ENCODE results near the gene RUSC1.

RUSC1 gene

GRCh38 chr1:155294520-155295182, 26.0 kb upstream of the RUSC1 start:
- no peak overlapping the region for H3K14ac ChIP-seq (ENCODE audit: low read length)
- no peak overlapping the region for H3K9ac ChIP-seq (ENCODE audit: low read length)
- H3K4me1 ChIP-seq (ENCODE audit: control insufficient read depth in 1 of 2, insufficient read depth in 2 of 2, low read length in 2 of 2), result no peaks in the 10 kb centered on the region
- H3K27me3 ChIP-seq (ENCODE audit: insufficient read depth, low read length), result peaks cover 14% of the 10 kb centered on the region
- H3K4me2 ChIP-seq (ENCODE audit: low read length), result no peak overlapping the region
- no peak overlapping the region for H3K4ac ChIP-seq (ENCODE audit: low read depth, low read length)
- H2BK12ac ChIP-seq (ENCODE audit: low read length), result no peak overlapping the region
- no peak overlapping the region for H3K23ac ChIP-seq (ENCODE audit: low read length)
- no CpG with 5 or more reads among the region's 46 CpGs for WGBS (ENCODE audit: extremely low coverage, insufficient coverage, insufficient read length)
- H2BK5ac ChIP-seq (ENCODE audit: low read depth, low read length, poor library complexity), result no peak overlapping the region
- no peak overlapping the region for H3K4me3 ChIP-seq (ENCODE audit: low read depth, low read length)
- H4K8ac ChIP-seq (ENCODE audit: low read depth, low read length), result no peak overlapping the region
- no peak overlapping the region for H2BK120ac ChIP-seq (ENCODE audit: insufficient read depth, low read length, poor library complexity)
- no peak overlapping the region for H2AFZ ChIP-seq (ENCODE audit: insufficient read depth, low read length, poor library complexity)
- H2AK5ac ChIP-seq (ENCODE audit: low read length), result no peak overlapping the region
- no peak overlapping the region for H4K12ac ChIP-seq (ENCODE audit: low read depth, low read length)
- peaks cover 2% of the 10 kb centered on the region for H3K9me3 ChIP-seq (ENCODE audit: insufficient read depth, low read depth, low read length)
- no peak overlapping the region for H3K27ac ChIP-seq (ENCODE audit: low read depth, low read length)
- H4K91ac ChIP-seq (ENCODE audit: low read depth, low read length), result no peak overlapping the region
- no peak overlapping the region for H3K18ac ChIP-seq (ENCODE audit: low read length)
- no peaks in the 10 kb centered on the region for H3K79me2 ChIP-seq (ENCODE audit: control insufficient read depth, insufficient read depth, low read length, poor library complexity)
- DNase-seq, result no peak
- H3K36me3 ChIP-seq (ENCODE audit: control insufficient read depth in 1 of 2, insufficient read depth in 2 of 2, low read length in 2 of 2), result no peaks in the 10 kb centered on the region
- H3K79me1 ChIP-seq (ENCODE audit: low read length), result no peaks in the 10 kb centered on the region

GRCh38 chr1:155295183-155295941, 25.3 kb upstream of the RUSC1 start:
- Histone ChIP-seq H4K12ac (ENCODE audit: low read depth, low read length) (no peak overlapping the region), H3K18ac (ENCODE audit: low read length) (no peak overlapping the region), H2BK5ac (ENCODE audit: low read depth, low read length, poor library complexity) (no peak overlapping the region), H2BK12ac (ENCODE audit: low read length) (no peak overlapping the region), H3K23ac (ENCODE audit: low read length) (no peak overlapping the region), H2BK120ac (ENCODE audit: insufficient read depth, low read length, poor library complexity) (no peak overlapping the region), H3K27ac (ENCODE audit: low read depth, low read length) (no peak overlapping the region), H3K9ac (ENCODE audit: low read length) (no peak overlapping the region), H3K36me3 (ENCODE audit: control insufficient read depth in 1 of 2, insufficient read depth in 2 of 2, low read length in 2 of 2) (no peaks in the 10 kb centered on the region), H2AK5ac (ENCODE audit: low read length) (no peak overlapping the region), H3K14ac (ENCODE audit: low read length) (no peak overlapping the region), H3K9me3 (ENCODE audit: insufficient read depth, low read depth, low read length) (peaks cover 2% of the 10 kb centered on the region), H2AFZ (ENCODE audit: insufficient read depth, low read length, poor library complexity) (no peak overlapping the region), H3K4me1 (ENCODE audit: control insufficient read depth in 1 of 2, insufficient read depth in 2 of 2, low read length in 2 of 2) (no peaks in the 10 kb centered on the region), H3K27me3 (ENCODE audit: insufficient read depth, low read length) (peaks cover 14% of the 10 kb centered on the region), H3K4ac (ENCODE audit: low read depth, low read length) (no peak overlapping the region), H3K79me1 (ENCODE audit: low read length) (no peaks in the 10 kb centered on the region), H4K8ac (ENCODE audit: low read depth, low read length) (no peak overlapping the region), H3K4me2 (ENCODE audit: low read length) (no peak overlapping the region), H3K4me3 (ENCODE audit: low read depth, low read length) (no peak overlapping the region), H4K91ac (ENCODE audit: low read depth, low read length) (no peak overlapping the region), H3K79me2 (ENCODE audit: control insufficient read depth, insufficient read depth, low read length, poor library complexity) (no peaks in the 10 kb centered on the region)
- no peak for DNase-seq
- no CpG with 5 or more reads among the region's 47 CpGs for WGBS (ENCODE audit: extremely low coverage, insufficient coverage, insufficient read length)

- Histone ChIP-seq H3K79me1 (ENCODE audit: low read length) (no peaks in the 10 kb centered on the region), H3K4ac (ENCODE audit: low read depth, low read length) (no peak overlapping the region), H2BK120ac (ENCODE audit: insufficient read depth, low read length, poor library complexity) (no peak overlapping the region), H3K79me2 (ENCODE audit: control insufficient read depth, insufficient read depth, low read length, poor library complexity) (no peaks in the 10 kb centered on the region), H3K18ac (ENCODE audit: low read length) (no peak overlapping the region), H3K14ac (ENCODE audit: low read length) (no peak overlapping the region), H4K8ac (ENCODE audit: low read depth, low read length) (no peak overlapping the region), H3K36me3 (ENCODE audit: control insufficient read depth in 1 of 2, insufficient read depth in 2 of 2, low read length in 2 of 2) (no peaks in the 10 kb centered on the region), H3K27ac (ENCODE audit: low read depth, low read length) (no peak overlapping the region), H3K9me3 (ENCODE audit: insufficient read depth, low read depth, low read length) (peaks cover 2% of the 10 kb centered on the region), H3K23ac (ENCODE audit: low read length) (no peak overlapping the region), H2BK5ac (ENCODE audit: low read depth, low read length, poor library complexity) (no peak overlapping the region), H4K12ac (ENCODE audit: low read depth, low read length) (no peak overlapping the region), H3K27me3 (ENCODE audit: insufficient read depth, low read length) (peaks cover 14% of the 10 kb centered on the region), H4K91ac (ENCODE audit: low read depth, low read length) (no peak overlapping the region), H3K9ac (ENCODE audit: low read length) (no peak overlapping the region), H2AK5ac (ENCODE audit: low read length) (no peak overlapping the region), H2AFZ (ENCODE audit: insufficient read depth, low read length, poor library complexity) (no peak overlapping the region), H3K4me1 (ENCODE audit: control insufficient read depth in 1 of 2, insufficient read depth in 2 of 2, low read length in 2 of 2) (no peaks in the 10 kb centered on the region), H2BK12ac (ENCODE audit: low read length) (no peak overlapping the region), H3K4me3 (ENCODE audit: low read depth, low read length) (no peak overlapping the region), H3K4me2 (ENCODE audit: low read length) (no peak overlapping the region)
- no peak for DNase-seq
- WGBS (ENCODE audit: extremely low coverage, insufficient coverage, insufficient read length), result no CpG with 5 or more reads among the region's 7 CpGs
Measured at GRCh38 chr1:155295942-155296267, 24.8 kb upstream of the RUSC1 start.

- H3K79me1 ChIP-seq (ENCODE audit: low read length), result no peaks in the 10 kb centered on the region
- H2BK120ac ChIP-seq (ENCODE audit: insufficient read depth, low read length, poor library complexity), result no peak overlapping the region
- no peak overlapping the region for H3K23ac ChIP-seq (ENCODE audit: low read length)
- H2BK5ac ChIP-seq (ENCODE audit: low read depth, low read length, poor library complexity), result no peak overlapping the region
- H3K18ac ChIP-seq (ENCODE audit: low read length), result no peak overlapping the region
- H2BK12ac ChIP-seq (ENCODE audit: low read length), result no peak overlapping the region
- H2AK5ac ChIP-seq (ENCODE audit: low read length), result no peak overlapping the region
- H3K4ac ChIP-seq (ENCODE audit: low read depth, low read length), result no peak overlapping the region
- H3K27me3 ChIP-seq (ENCODE audit: insufficient read depth, low read length), result peaks cover 14% of the 10 kb centered on the region
- no CpG with 5 or more reads among the region's 3 CpGs for WGBS (ENCODE audit: extremely low coverage, insufficient coverage, insufficient read length)
- H2AFZ ChIP-seq (ENCODE audit: insufficient read depth, low read length, poor library complexity), result no peak overlapping the region
- H3K14ac ChIP-seq (ENCODE audit: low read length), result no peak overlapping the region
- no peaks in the 10 kb centered on the region for H3K4me1 ChIP-seq (ENCODE audit: control insufficient read depth in 1 of 2, insufficient read depth in 2 of 2, low read length in 2 of 2)
- H3K36me3 ChIP-seq (ENCODE audit: control insufficient read depth in 1 of 2, insufficient read depth in 2 of 2, low read length in 2 of 2), result no peaks in the 10 kb centered on the region
- DNase-seq, result no peak
- no peaks in the 10 kb centered on the region for H3K79me2 ChIP-seq (ENCODE audit: control insufficient read depth, insufficient read depth, low read length, poor library complexity)
- H4K91ac ChIP-seq (ENCODE audit: low read depth, low read length), result no peak overlapping the region
- no peak overlapping the region for H3K4me2 ChIP-seq (ENCODE audit: low read length)
- no peak overlapping the region for H3K4me3 ChIP-seq (ENCODE audit: low read depth, low read length)
- H3K9ac ChIP-seq (ENCODE audit: low read length), result no peak overlapping the region
- no peak overlapping the region for H3K27ac ChIP-seq (ENCODE audit: low read depth, low read length)
- H4K12ac ChIP-seq (ENCODE audit: low read depth, low read length), result no peak overlapping the region
- H3K9me3 ChIP-seq (ENCODE audit: insufficient read depth, low read depth, low read length), result peaks cover 2% of the 10 kb centered on the region
- no peak overlapping the region for H4K8ac ChIP-seq (ENCODE audit: low read depth, low read length)
Measured at GRCh38 chr1:155296661-155297060, 24.0 kb upstream of the RUSC1 start.

Data from trophoblast cell (in vitro differentiated cells and primary cell).